ENCODE measurements around the gene ARHGEF4.

Gene ARHGEF4, protein sequence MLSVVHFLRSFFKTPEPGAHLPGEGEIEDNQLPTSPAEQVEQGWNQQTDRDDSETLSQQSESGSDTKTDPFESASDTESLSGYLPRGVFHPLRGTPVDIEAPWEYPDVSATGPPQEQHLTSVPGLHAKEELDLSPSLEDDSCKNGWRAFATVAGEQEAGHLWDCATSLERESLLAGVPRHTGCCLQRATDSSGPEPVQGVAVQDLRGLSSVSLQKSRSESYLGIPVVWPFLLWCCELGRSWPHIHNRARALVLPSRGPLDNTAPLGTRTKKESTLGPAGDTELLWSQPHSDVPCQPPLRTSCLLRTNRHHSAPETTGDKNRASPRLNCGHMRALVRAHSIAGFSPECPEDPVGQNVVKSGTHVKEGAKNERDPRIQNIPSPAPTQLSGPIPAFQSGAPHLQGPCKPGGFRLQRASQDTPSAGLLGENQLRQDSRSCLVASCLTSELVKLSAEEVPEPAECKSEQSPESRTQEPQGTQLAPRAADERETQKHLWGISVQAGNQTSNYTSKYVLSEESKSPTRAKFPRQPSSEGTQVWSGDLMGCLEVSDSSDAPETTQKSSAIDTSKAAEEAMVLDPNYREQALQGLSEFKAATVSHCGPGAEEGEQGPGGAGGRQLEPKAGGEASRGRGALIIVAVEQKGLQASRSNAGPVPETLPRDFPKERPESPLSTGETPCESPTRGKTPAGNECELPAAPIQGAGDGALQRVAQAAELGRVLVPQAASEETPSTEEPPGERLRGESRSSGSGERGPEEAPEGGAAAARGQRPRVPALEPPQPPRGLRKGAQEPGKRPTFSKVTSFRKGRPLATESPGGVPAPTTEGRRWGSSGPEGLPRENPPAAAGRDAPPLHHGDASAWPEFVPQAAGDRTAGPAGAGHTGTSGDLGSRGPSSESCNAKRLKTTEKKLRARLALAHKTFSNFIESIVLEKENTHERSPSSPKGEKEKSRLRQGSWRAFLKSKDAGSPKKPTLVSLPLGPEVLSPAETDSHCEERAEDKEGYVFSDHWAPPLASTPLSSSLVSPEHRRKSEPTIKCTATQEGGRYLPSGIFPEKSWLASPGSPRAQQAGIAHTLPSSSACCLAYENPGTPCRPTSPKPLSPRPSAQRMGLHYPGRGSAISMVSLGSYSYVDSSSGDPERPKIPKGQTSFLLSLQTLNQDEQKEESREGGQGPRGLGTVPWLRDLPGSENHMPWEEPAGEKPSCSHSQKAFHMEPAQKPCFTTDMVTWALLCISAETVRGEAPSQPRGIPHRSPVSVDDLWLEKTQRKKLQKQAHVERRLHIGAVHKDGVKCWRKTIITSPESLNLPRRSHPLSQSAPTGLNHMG (N-terminal part only)

DNA sequence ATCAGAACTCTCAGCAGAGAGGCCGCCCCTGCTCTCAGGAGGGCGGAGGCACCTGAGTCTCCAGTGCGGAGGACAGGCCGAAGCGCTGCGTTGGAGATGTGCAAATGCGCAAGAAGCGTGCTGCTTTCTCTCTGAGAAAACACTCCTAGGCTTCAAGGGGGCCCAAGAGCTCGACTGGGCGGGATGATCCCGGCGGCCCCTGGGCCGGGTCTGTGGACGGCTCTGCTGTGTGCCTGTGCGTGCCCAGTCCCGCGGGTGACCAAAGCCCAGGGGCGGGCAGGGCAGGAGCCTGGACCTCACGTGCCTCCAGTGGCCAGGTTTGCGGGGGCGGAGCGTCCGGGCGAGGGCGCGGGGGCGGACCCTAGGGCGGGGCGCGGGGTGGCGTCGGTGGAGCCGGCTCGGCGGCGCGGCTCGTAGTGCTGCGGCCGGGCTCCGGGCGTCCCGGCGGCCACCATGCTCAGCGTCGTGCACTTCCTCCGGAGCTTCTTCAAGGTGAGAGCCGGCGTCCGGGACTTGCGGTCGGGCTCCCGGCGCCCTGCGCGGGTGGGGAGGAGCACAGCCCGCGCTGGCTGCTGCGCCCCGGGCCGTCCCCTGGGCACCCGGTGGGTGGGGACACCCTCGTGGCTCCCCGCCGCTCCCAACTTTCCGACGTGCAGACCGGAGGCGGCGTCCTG, at the start of gene ARHGEF4:
TSS of gene ARHGEF4 (plus strand) at position 414 of the 674 bp plus-strand sequence. CDS start at position 454, 40 bp downstream.
- in situ Hi-C loops (cut with HindIII; ENCODE audit: low sequenced_read_pairs), result no loop called here

DNA sequence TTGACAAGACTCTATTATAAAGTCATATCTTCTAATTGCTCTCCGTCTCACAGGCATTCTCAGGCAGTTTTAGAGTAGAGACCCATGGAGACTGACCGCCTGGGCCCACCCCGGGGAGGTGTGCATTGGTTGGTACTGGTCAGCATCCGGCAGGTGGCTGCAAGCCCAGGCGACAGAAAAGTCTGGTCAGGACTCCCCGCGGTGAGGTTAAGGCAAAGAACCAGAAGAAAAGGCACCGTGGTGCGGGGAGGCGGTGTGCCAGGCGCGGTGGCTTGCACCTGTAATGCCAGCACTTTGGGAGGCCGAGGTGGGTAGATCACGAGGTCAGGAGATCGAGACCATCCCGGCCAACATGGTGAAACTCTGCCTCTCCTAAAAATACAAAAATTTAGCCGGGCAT, 48.9 kb upstream of the ARHGEF4 start:
- in situ Hi-C loops (cut with HindIII; ENCODE audit: low sequenced_read_pairs), result no loop called here

GRCh38 chr2:130790312-130790711, 46.4 kb upstream of the ARHGEF4 start:
- in situ Hi-C loops (cut with HindIII; ENCODE audit: low sequenced_read_pairs), result no loop called here

GRCh38 chr2:130790804-130791616, 45.7 kb upstream of the ARHGEF4 start:
- in situ Hi-C loops (cut with HindIII; ENCODE audit: low sequenced_read_pairs), result no loop called here

GRCh38 chr2:130791617-130791939, 45.1 kb upstream of the ARHGEF4 start:
- in situ Hi-C loops (cut with HindIII; ENCODE audit: low sequenced_read_pairs), result no loop called here

GRCh38 chr2:130795431-130795830, 41.3 kb upstream of the ARHGEF4 start:
- in situ Hi-C loops (cut with HindIII; ENCODE audit: low sequenced_read_pairs), result no loop called here

DNA sequence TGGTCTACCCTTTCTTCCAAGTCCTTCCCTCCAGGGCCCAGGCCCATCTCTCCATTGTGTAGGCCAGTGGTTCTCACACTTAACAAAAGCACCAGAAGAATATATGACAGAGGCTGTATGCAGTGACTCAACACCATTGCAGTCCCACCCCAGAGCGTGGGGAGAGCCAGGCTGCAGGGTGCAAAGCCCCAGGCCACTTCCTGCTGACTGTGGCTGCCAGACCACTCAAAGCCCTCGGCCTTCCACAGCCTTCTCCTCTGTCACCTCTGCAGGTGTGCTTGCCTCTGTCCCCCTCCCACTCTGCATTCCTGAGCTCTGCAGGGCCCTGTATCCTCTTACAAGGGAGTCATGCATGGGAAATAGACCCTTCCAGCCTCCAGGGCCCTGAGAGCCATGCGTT, 40.4 kb upstream of the ARHGEF4 start:
- in situ Hi-C loops (cut with HindIII; ENCODE audit: low sequenced_read_pairs), result no loop called here

- in situ Hi-C loops (cut with HindIII; ENCODE audit: low sequenced_read_pairs), result no loop called here
Observed at GRCh38 chr2:130797493-130798435, 39.0 kb upstream of the ARHGEF4 start.

- in situ Hi-C loops (cut with HindIII; ENCODE audit: low sequenced_read_pairs), result no loop called here
Observed at GRCh38 chr2:130798472-130799218, 38.1 kb upstream of the ARHGEF4 start.

GRCh38 chr2:130799295-130799694, 37.4 kb upstream of the ARHGEF4 start:
- in situ Hi-C loops (cut with HindIII; ENCODE audit: low sequenced_read_pairs), result no loop called here

DNA sequence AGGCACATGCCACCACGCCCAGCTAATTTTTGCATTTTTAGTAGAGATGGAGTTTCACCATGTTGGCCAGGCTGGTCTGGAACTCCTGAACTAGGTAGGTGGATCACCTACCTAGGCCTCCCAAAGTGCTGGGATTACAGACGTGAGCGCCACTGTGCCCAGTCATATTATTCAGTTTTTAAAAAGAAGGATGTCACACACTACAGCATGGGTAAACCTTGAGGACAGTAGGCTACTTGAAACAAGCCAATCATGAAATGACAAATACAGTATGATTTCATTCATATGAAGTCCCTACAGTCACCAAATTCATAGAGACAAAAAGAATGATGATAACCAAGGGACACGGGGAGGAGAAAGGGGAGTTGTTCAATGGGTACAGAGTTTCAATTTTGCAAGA, 31.1 kb upstream of the ARHGEF4 start:
- in situ Hi-C loops (cut with HindIII; ENCODE audit: low sequenced_read_pairs), result loop anchor here (25.0 kb wide), 1 partner anchor 307 kb away; the partner anchor contains the start of gene PLEKHB2

DNA sequence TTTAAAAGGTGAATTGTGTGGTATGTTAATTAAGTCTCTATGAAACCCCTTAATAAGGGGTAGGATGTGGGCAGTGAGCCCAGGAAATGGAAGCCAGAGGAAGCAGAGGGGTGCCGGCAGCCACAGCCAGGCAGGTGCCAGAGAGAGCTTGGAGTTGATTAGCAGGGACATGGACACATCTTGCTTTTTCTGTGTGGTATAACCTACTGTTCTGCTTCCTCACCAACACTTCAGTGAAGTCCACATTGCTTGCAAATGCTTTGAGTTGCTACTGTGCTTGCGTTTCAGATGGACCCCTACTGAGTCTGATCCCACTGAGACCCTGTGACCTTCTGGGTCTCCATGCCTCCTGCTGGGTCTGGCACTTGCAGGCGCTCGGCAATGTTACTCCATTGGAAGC, 30.3 kb upstream of the ARHGEF4 start:
- in situ Hi-C loops (cut with HindIII; ENCODE audit: low sequenced_read_pairs), result loop anchor here (25.0 kb wide), 1 partner anchor 306 kb away; the partner anchor contains the start of gene PLEKHB2

DNA sequence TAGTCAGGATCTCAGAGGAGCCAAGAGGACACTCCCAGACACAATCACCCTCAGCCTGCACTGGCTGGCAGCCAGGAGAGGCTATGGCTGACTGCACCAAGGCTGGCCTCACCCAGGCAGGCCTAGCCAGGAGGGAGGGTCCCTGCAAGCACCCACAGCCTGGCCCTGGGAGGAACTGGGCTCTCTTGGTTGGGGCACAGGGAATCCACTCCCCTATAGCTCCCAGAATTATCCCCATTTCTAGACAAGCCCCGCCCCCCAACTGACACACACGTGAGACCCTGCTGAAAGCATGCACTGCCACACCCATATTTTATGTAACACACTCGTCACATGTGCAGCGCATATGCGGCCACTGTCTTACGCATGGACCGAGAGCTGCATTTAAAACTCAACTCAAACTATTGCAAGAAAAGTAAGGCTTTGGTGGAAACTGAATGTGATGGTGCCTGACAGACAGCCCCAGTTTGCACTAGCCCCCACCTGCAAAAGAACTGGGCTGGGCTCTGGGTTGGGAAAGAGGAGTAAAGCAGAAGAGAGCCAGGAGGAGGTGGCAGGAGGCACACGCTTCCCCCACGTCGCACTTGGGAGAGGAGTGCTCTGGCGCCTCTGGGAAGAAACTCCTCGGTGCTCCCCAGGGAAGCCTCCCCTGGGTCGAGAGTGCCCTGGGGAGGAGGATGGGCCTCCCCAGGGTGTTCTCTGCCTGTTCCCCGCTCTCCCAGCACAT, 28.9 kb upstream of the ARHGEF4 start:
- in situ Hi-C loops (cut with HindIII; ENCODE audit: low sequenced_read_pairs), result loop anchor here (25.0 kb wide), 1 partner anchor 304 kb away; the partner anchor contains the start of gene PLEKHB2

DNA sequence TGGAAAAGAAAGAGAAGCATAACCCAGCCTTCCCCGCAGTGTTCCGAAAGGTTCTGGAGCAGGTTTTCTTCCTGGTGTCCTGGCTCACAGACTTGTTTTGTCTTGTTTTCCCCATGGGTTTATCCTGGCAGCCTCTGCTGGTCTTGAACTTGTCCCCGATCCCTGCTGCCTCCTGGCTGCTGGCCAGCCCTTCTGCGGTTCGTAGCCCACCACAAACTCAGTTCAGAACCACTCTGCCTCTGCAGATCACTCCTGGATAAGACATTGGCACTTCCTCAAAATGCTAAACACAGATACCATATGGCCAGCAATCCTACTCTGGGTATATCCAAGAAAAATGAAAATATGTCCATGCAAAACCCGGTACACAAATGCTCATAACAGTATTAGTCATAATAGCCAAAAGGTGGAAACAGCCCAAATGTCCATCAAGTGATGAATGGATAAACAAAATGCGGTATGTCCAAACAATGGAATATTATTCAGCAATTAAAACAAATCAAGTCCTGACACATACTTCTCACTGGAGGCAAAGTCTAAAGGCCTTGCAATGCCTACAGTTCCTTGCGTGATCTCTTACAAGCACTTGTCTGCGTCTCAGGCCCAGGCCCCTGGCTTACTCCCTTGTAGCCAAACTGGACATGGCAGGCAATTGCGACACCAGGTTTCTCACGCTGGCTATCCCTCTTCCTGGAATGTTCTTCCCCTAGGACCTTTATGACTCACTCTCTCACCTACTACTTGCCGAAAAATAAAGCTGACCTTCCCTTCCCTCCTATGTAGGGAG, 28.0 kb upstream of the ARHGEF4 start:
- in situ Hi-C loops (cut with HindIII; ENCODE audit: low sequenced_read_pairs), result loop anchor here (25.0 kb wide), 1 partner anchor 304 kb away; the partner anchor contains the start of gene PLEKHB2

DNA sequence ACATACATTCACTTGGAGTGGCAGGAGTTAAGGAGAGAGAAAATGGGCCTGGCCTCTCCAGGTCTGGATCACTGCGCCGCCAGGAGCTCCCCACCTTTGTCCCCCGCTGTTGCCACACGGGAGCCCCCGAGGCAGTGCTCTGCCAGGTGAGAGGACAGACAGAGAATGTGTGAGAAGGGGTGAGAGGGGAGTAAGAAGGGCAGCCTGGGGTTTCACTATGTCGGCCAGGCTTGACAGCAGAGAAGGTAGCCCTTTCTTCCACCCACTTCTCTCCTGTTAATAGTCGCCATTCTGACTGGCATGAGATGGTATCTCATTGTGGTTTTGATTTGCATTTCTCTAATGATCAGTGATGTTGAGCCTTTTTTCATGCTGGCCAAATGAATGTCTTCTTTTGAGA, 26.2 kb upstream of the ARHGEF4 start:
- in situ Hi-C loops (cut with HindIII; ENCODE audit: low sequenced_read_pairs), result loop anchor here (25.0 kb wide), 1 partner anchor 302 kb away; the partner anchor contains the start of gene PLEKHB2

- in situ Hi-C loops (cut with HindIII; ENCODE audit: low sequenced_read_pairs), result loop anchor here (25.0 kb wide), 1 partner anchor 299 kb away; the partner anchor contains the start of gene PLEKHB2
Observed at GRCh38 chr2:130813722-130814121, 23.0 kb upstream of the ARHGEF4 start.
